ENCODE results near the gene SYNGR3. TPM values are rescaled to one million over a fixed set of nuclear protein-coding genes. Genes with fewer than 3 reads are reported as not detected.

The SYNGR3 gene
- polyA plus RNA-seq, 2 of the 4 experiments (the other 2 are of a cell fraction), result 4.1 to 4.9 TPM

GRCh38 chr16:2027024-2028010, 37.5 kb downstream of the SYNGR3 start:
- Histone ChIP-seq H3K4me3 (peak overlapping the region; percentile 82), H3K4me2 (peak overlapping the region; percentile 97), H3K27ac (peak overlapping the region; percentile 81 to 88), H3K9me3 (no peaks in the 10 kb centered on the region), H3K4me1 (peaks cover 31% of the 10 kb centered on the region)
- ChIA-PET CTCF (interaction anchor here (0.6 to 7.8 kb wide), 11 partner anchors 9 to 120 kb away, joined by 3 to 117 read pairs (median 5); partner anchors contain the start of genes NTHL1, PKD1 and TSC2), POLR2A (interaction anchor here (0.6 to 1.4 kb wide), 3 partner anchors 14 to 128 kb away, joined by 3 to 8 read pairs (median 4); partner anchors contain the start of genes RPS2 and TRAF7)
- FAIRE-seq (no peak), ATAC-seq (peak; percentile 1 to 2), DNase-seq (ENCODE audit: low read depth in 1 of 2, low spot score in 1 of 2) (peak in 1 of 2 experiments; percentile 43)
- WGBS (ENCODE audit: missing lambda C conversion rate), result 14% methylated on average over 19 of the region's 76 CpGs
- TF ChIP-seq HOXB13 (CRISPR knock-in tag; IDR thresholded peaks at IDR 0.05; ENCODE audit: low read depth), result no peak
- TF ChIP-seq KDM1A (IDR thresholded peaks at IDR 0.05; ENCODE audit: low read depth), result peak; percentile 67; the same call in 1 of the 2 replicates
- TF ChIP-seq MAX (IDR thresholded peaks at IDR 0.05), result peak; percentile 40; the same call in 1 of the 2 replicates
- 0 out of 5 replicates have a peak, but pooled peaks of 1 of the 2 experiments have one; percentile 11 for TF ChIP-seq JUN (IDR thresholded peaks at IDR 0.05)

GRCh38 chr16:2028146-2028545, 38.4 kb downstream of the SYNGR3 start:
- ChIA-PET POLR2A (interaction anchor here (0.9 to 1.4 kb wide), 2 partner anchors 64 to 127 kb away, joined by 4 to 8 read pairs; partner anchors contain the start of genes RPS2 and TRAF7), CTCF (interaction anchor here (0.7 to 7.8 kb wide), 9 partner anchors 12 to 120 kb away, joined by 3 to 117 read pairs (median 5); partner anchors contain the start of genes NTHL1, PKD1 and TSC2)
- Histone ChIP-seq H3K9me3 (no peaks in the 10 kb centered on the region), H3K27ac (peak overlapping the region; percentile 81 to 88; a peak in 3 of 6 replicates), H3K4me1 (peaks cover 33% of the 10 kb centered on the region), H3K4me2 (peak overlapping the region; percentile 97), H3K4me3 (peak overlapping the region; percentile 82)
- 48% methylated on average over 2 of the region's 3 CpGs for WGBS (ENCODE audit: missing lambda C conversion rate)
- FAIRE-seq (no peak), DNase-seq (ENCODE audit: low read depth in 1 of 2, low spot score in 1 of 2) (no peak), ATAC-seq (no peak)
- TF ChIP-seq EP300 (IDR thresholded peaks at IDR 0.05), result no peak
- no peak for TF ChIP-seq ZFP36 (IDR thresholded peaks at IDR 0.05; ENCODE audit: borderline replicate concordance, partially characterized antibody)
- no peak for TF ChIP-seq ELK1 (IDR thresholded peaks at IDR 0.05; ENCODE audit: low read depth, low read length)
- no peak for TF ChIP-seq PHF8 (IDR thresholded peaks at IDR 0.05; ENCODE audit: borderline replicate concordance, low read depth)
- TF ChIP-seq POLR2AphosphoS2 (conservative IDR thresholded peaks at IDR 0.05; ENCODE audit: low read length), result no peak
- TF ChIP-seq SMC3 (IDR thresholded peaks at IDR 0.05), result no peak
- TF ChIP-seq EHF (CRISPR knock-in tag; IDR thresholded peaks at IDR 0.05), result no peak
- no peak for TF ChIP-seq NPAS2 (CRISPR knock-in tag; IDR thresholded peaks at IDR 0.05; ENCODE audit: borderline replicate concordance)
- no peak for TF ChIP-seq HDAC2 (IDR thresholded peaks at IDR 0.05)
- TF ChIP-seq ZSCAN20 (CRISPR knock-in tag; IDR thresholded peaks at IDR 0.05), result no peak
- TF ChIP-seq FOSL2 (IDR thresholded peaks at IDR 0.05), result no peak
- TF ChIP-seq FOSL2 (CRISPR knock-in tag; IDR thresholded peaks at IDR 0.05), result no peak
- no peak for TF ChIP-seq HOXA7 (CRISPR knock-in tag; IDR thresholded peaks at IDR 0.05)
- TF ChIP-seq HOXB13 (CRISPR knock-in tag; IDR thresholded peaks at IDR 0.05; ENCODE audit: low read depth), result no peak
- no peak for TF ChIP-seq JUNB (IDR thresholded peaks at IDR 0.05)
- TF ChIP-seq TP53 (CRISPR knock-in tag; IDR thresholded peaks at IDR 0.05), result no peak

- CTCF ChIA-PET, result interaction anchor here (1.5 to 7.8 kb wide), 6 partner anchors 11 to 119 kb away, joined by 5 to 117 read pairs (median 11); partner anchors contain the start of gene PKD1
Observed at GRCh38 chr16:2028620-2029220, 39.0 kb downstream of the SYNGR3 start.

More at GRCh38 chr16:2028620-2029220, 39.0 kb downstream of the SYNGR3 start:
- no peak overlapping the region for H3K4me3 ChIP-seq
- H3K9me3 ChIP-seq, result no peaks in the 10 kb centered on the region
- H3K27ac ChIP-seq, result peak overlapping the region in 1 of 2 experiments; percentile 88; a peak in 1 of 6 replicates
- DNase-seq (ENCODE audit: low read depth in 1 of 2, low spot score in 1 of 2) (no peak), ATAC-seq (no peak), FAIRE-seq (no peak)
- POLR2A ChIA-PET, result no interaction called here
- WGBS (ENCODE audit: missing lambda C conversion rate), result 92% methylated on average over 18 of the region's 18 CpGs
- peaks cover 34% of the 10 kb centered on the region for H3K4me1 ChIP-seq
- TF ChIP-seq FOSB (CRISPR knock-in tag; IDR thresholded peaks at IDR 0.05), result no peak
- no peak for TF ChIP-seq NPAS2 (CRISPR knock-in tag; IDR thresholded peaks at IDR 0.05; ENCODE audit: borderline replicate concordance)
- TF ChIP-seq BCL3 (IDR thresholded peaks at IDR 0.05), result no peak
- no peak for TF ChIP-seq FOSL2 (IDR thresholded peaks at IDR 0.05)
- TF ChIP-seq FOSL2 (CRISPR knock-in tag; IDR thresholded peaks at IDR 0.05), result no peak
- TF ChIP-seq ESRRA (IDR thresholded peaks at IDR 0.05; ENCODE audit: borderline replicate concordance, low read length), result no peak
- TF ChIP-seq PBX3 (IDR thresholded peaks at IDR 0.05), result no peak
- TF ChIP-seq ZFP36 (IDR thresholded peaks at IDR 0.05; ENCODE audit: borderline replicate concordance, partially characterized antibody), result no peak
- TF ChIP-seq GATA3 (IDR thresholded peaks at IDR 0.05; ENCODE audit: borderline replicate concordance), result no peak
- TF ChIP-seq KDM5A (IDR thresholded peaks at IDR 0.05), result no peak
- TF ChIP-seq RFX5 (IDR thresholded peaks at IDR 0.05), result no peak
- no peak for TF ChIP-seq TFCP2L1 (CRISPR knock-in tag; IDR thresholded peaks at IDR 0.05)
- H3K4me2 ChIP-seq, result peak overlapping the region; percentile 97; the same call in 2 of the 3 replicates

Data from A549 (cell line).